HEK293 (cell line): ENCODE results near the gene KIF4B.

Experiments used
- CTCF ChIA-PET: fragments of 350-600 bp; formaldehyde crosslinking; extraction: SDS; loops from one replicate; lab custom pipeline; 2021; ENCODE audit warnings: antibody characterized with exemption; lab: Yijun Ruan, JAX
- POLR2A ChIA-PET: fragments of 300-600 bp; formaldehyde crosslinking; extraction: SDS; loops from one replicate; lab custom pipeline; 2020; ENCODE audit warnings: antibody characterized with exemption, inconsistent platforms; lab: Yijun Ruan, JAX
- H3K27ac ChIP-seq: fragments of 200-500 bp; sonication (Bioruptor generic); 2 replicates; pipeline ENCODE4 v1.5.1; 2014; ENCODE audit warnings: low read depth, low read length, control low read depth, inconsistent platforms; ENCODE audit errors: extremely low read depth
- H3K36me3 ChIP-seq, 2 experiments: fragments of 200-500 bp in 1 of 2; sonication (Bioruptor generic) in 1 of 2; 1 replicate in 1 of 2; 2 replicates in 1 of 2; pipeline ENCODE4 v1.5.1; 2014 to 2017; ENCODE audit warnings: inconsistent platforms in 2 of 2, low read length in 2 of 2; ENCODE audit not compliant: control insufficient read depth in 2 of 2, insufficient read depth in 1 of 2
- H3K4me1 ChIP-seq: fragments of 200-500 bp; sonication (Bioruptor generic); 2 replicates; pipeline ENCODE4 v1.5.1; 2014; ENCODE audit warnings: mild to moderate bottlenecking, low read length, inconsistent platforms; ENCODE audit not compliant: control insufficient read depth, insufficient read depth
- H3K4me3 ChIP-seq: 2 replicates; pipeline ENCODE4 v1.5.1; 2011; ENCODE audit warnings: low read depth, mild to moderate bottlenecking, control low read depth, low read length, moderate library complexity
- H3K9me3 ChIP-seq: fragments of 200-500 bp; sonication (Bioruptor generic); 2 replicates; pipeline ENCODE4 v1.5.1; 2014; ENCODE audit warnings: low read depth, low read length, inconsistent platforms; ENCODE audit not compliant: control insufficient read depth, insufficient read depth
- BCL6B ChIP-seq: fragments of 450-650 bp; formaldehyde crosslinking; IDR thresholded peaks from 2 replicates; pipeline ENCODE4 v1.5.1; 2017; ENCODE audit warnings: missing biosample characterization, missing genetic modification characterization
- GLI4 ChIP-seq: fragments of 450-650 bp; formaldehyde crosslinking; IDR thresholded peaks from 2 replicates; pipeline ENCODE4 v1.5.1; 2016; ENCODE audit warnings: missing biosample characterization, missing genetic modification characterization
- MYNN ChIP-seq: fragments of 450-650 bp; formaldehyde crosslinking; IDR thresholded peaks from 2 replicates; pipeline ENCODE4 v1.5.1; 2016; ENCODE audit warnings: missing biosample characterization, missing genetic modification characterization, borderline replicate concordance
- OSR2 ChIP-seq: fragments of 450-650 bp; formaldehyde crosslinking; IDR thresholded peaks from 2 replicates; pipeline ENCODE4 v1.5.1; 2016; ENCODE audit warnings: missing biosample characterization, missing genetic modification characterization
- PRDM1 ChIP-seq: fragments of 450-650 bp; formaldehyde crosslinking; IDR thresholded peaks from 2 replicates; pipeline ENCODE4; 2016; ENCODE audit warnings: missing biosample characterization, missing genetic modification characterization
- ZBTB21 ChIP-seq: fragments of 450-650 bp; formaldehyde crosslinking; IDR thresholded peaks from 2 replicates; pipeline ENCODE4 v1.5.1; 2017; ENCODE audit warnings: missing biosample characterization, missing genetic modification characterization
- ZNF121 ChIP-seq: fragments of 450-650 bp; formaldehyde crosslinking; IDR thresholded peaks from 2 replicates; pipeline ENCODE4 v1.5.1; 2016; ENCODE audit warnings: missing biosample characterization, missing genetic modification characterization
- ZNF148 ChIP-seq: fragments of 450-650 bp; formaldehyde crosslinking; IDR thresholded peaks from 2 replicates; pipeline ENCODE4 v1.5.0; 2017; ENCODE audit warnings: missing biosample characterization, missing genetic modification characterization, borderline replicate concordance
- ZNF202 ChIP-seq: fragments of 450-650 bp; formaldehyde crosslinking; IDR thresholded peaks from 2 replicates; pipeline ENCODE4 v1.5.1; 2016; ENCODE audit warnings: missing biosample characterization, missing genetic modification characterization, borderline replicate concordance
- ZNF280D ChIP-seq: fragments of 450-650 bp; formaldehyde crosslinking; IDR thresholded peaks from 2 replicates; pipeline ENCODE4 v1.5.1; 2016; ENCODE audit warnings: missing biosample characterization, missing genetic modification characterization
- ZNF354C ChIP-seq: fragments of 450-650 bp; formaldehyde crosslinking; IDR thresholded peaks from 2 replicates; pipeline ENCODE4 v1.5.1; 2016; ENCODE audit warnings: missing biosample characterization, missing genetic modification characterization, low read depth, borderline replicate concordance
- ZNF37A ChIP-seq: fragments of 450-650 bp; IDR thresholded peaks from 2 replicates; pipeline ENCODE4 v1.5.1; 2018; ENCODE audit warnings: missing biosample characterization, missing genetic modification characterization
- ZNF404 ChIP-seq: fragments of 450-650 bp; formaldehyde crosslinking; IDR thresholded peaks from 2 replicates; pipeline ENCODE4 v1.5.1; 2017; ENCODE audit warnings: missing biosample characterization, missing genetic modification characterization
- ZNF416 ChIP-seq: fragments of 450-650 bp; formaldehyde crosslinking; IDR thresholded peaks from 2 replicates; pipeline ENCODE4 v1.5.1; 2016; ENCODE audit warnings: missing biosample characterization, missing genetic modification characterization
- ZNF423 ChIP-seq: fragments of 450-650 bp; formaldehyde crosslinking; IDR thresholded peaks from 2 replicates; pipeline ENCODE4 v1.5.1; 2016; ENCODE audit warnings: missing biosample characterization, missing genetic modification characterization
- ZNF426 ChIP-seq: fragments of 450-650 bp; formaldehyde crosslinking; IDR thresholded peaks from 2 replicates; pipeline ENCODE4 v1.5.1; 2017; ENCODE audit warnings: missing biosample characterization, missing genetic modification characterization, mild to moderate bottlenecking, inconsistent platforms, moderate library complexity
- ZNF449 ChIP-seq: fragments of 450-650 bp; formaldehyde crosslinking; IDR thresholded peaks from 2 replicates; pipeline ENCODE4 v1.5.1; 2017; ENCODE audit warnings: missing biosample characterization, mild to moderate bottlenecking, missing genetic modification characterization, moderate library complexity
- ZNF549 ChIP-seq: fragments of 450-650 bp; IDR thresholded peaks from 2 replicates; pipeline ENCODE4 v1.5.1; 2018; ENCODE audit warnings: missing biosample characterization, missing genetic modification characterization, mild to moderate bottlenecking, inconsistent platforms, moderate library complexity
- ZNF624 ChIP-seq: fragments of 450-650 bp; formaldehyde crosslinking; IDR thresholded peaks from 2 replicates; pipeline ENCODE4 v1.5.1; 2017; ENCODE audit warnings: missing biosample characterization, missing genetic modification characterization
- ZNF76 ChIP-seq: fragments of 450-650 bp; formaldehyde crosslinking; IDR thresholded peaks from 2 replicates; pipeline ENCODE4; 2016; ENCODE audit warnings: low read depth, missing biosample characterization, missing genetic modification characterization, borderline replicate concordance
- ZNF791 ChIP-seq: fragments of 450-650 bp; formaldehyde crosslinking; IDR thresholded peaks from 2 replicates; pipeline ENCODE4 v1.5.1; 2016; ENCODE audit warnings: missing biosample characterization, missing genetic modification characterization

The KIF4B gene

GRCh38 chr5:155017610-155018009, 4.1 kb downstream of the KIF4B start (continued):
- TF ChIP-seq ZNF423 (tag by site-specific recombination) (no peak), ZNF791 (tag by site-specific recombination) (no peak), MYNN (no peak), ZNF202 (tag by site-specific recombination) (no peak), PRDM1 (tag by site-specific recombination) (no peak), GLI4 (tag by site-specific recombination) (no peak)

GRCh38 chr5:155019601-155020226, 6.2 kb downstream of the KIF4B start:
- ChIA-PET POLR2A (no interaction called here), CTCF (no interaction called here)
- Histone ChIP-seq H3K4me3 (no peak overlapping the region), H3K27ac (no peak overlapping the region), H3K4me1 (no peaks in the 10 kb centered on the region), H3K9me3 (no peaks in the 10 kb centered on the region), H3K36me3 (no peaks in the 10 kb centered on the region)
- TF ChIP-seq ZNF280D (tag by site-specific recombination) (no peak), GLI4 (tag by site-specific recombination) (no peak), ZNF148 (no peak), ZNF121 (tag by site-specific recombination) (no peak), ZNF354C (tag by site-specific recombination) (no peak), ZBTB21 (tag by site-specific recombination) (no peak), ZNF76 (tag by site-specific recombination) (no peak), OSR2 (tag by site-specific recombination) (no peak), ZNF416 (tag by site-specific recombination) (no peak), ZNF624 (tag by site-specific recombination) (no peak), ZNF549 (tag by site-specific recombination) (no peak)

- ChIA-PET POLR2A (no interaction called here), CTCF (no interaction called here)
- Histone ChIP-seq H3K9me3 (no peaks in the 10 kb centered on the region), H3K27ac (no peak overlapping the region), H3K4me1 (no peaks in the 10 kb centered on the region), H3K36me3 (no peaks in the 10 kb centered on the region), H3K4me3 (no peak overlapping the region)
- no peak for TF ChIP-seq BCL6B (tag by site-specific recombination)
- no peak for TF ChIP-seq ZNF404 (tag by site-specific recombination)
- TF ChIP-seq ZNF449 (tag by site-specific recombination): no peak
- TF ChIP-seq ZNF37A (tag by site-specific recombination): no peak
- TF ChIP-seq ZNF426 (tag by site-specific recombination): no peak
These were observed 8.3 kb downstream of the KIF4B start for GRCh38 chr5:155021842-155022241.
